ENCODE measurements around the gene UBE2I.

GRCh38 chr16:1283296-1283695 is 26.1 kb upstream of the UBE2I start:
- TF ChIP-seq CTCF (IDR thresholded peaks at IDR 0.05) (no peak), MAX (CRISPR knock-in tag; IDR thresholded peaks at IDR 0.05) (no peak), ZNF396 (CRISPR knock-in tag; IDR thresholded peaks at IDR 0.05; ENCODE audit: borderline replicate concordance) (no peak), NR2C2 (CRISPR knock-in tag; IDR thresholded peaks at IDR 0.05) (no peak), KAT7 (CRISPR knock-in tag; IDR thresholded peaks at IDR 0.05; ENCODE audit: borderline replicate concordance) (no peak)
- TF ChIP-seq, protein P1, sequence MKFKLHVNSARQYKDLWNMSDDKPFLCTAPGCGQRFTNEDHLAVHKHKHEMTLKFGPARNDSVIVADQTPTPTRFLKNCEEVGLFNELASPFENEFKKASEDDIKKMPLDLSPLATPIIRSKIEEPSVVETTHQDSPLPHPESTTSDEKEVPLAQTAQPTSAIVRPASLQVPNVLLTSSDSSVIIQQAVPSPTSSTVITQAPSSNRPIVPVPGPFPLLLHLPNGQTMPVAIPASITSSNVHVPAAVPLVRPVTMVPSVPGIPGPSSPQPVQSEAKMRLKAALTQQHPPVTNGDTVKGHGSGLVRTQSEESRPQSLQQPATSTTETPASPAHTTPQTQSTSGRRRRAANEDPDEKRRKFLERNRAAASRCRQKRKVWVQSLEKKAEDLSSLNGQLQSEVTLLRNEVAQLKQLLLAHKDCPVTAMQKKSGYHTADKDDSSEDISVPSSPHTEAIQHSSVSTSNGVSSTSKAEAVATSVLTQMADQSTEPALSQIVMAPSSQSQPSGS (CRISPR knock-in tag; IDR thresholded peaks at IDR 0.05; ENCODE audit: borderline replicate concordance, low read depth): no peak
- TF ChIP-seq, protein P2, sequence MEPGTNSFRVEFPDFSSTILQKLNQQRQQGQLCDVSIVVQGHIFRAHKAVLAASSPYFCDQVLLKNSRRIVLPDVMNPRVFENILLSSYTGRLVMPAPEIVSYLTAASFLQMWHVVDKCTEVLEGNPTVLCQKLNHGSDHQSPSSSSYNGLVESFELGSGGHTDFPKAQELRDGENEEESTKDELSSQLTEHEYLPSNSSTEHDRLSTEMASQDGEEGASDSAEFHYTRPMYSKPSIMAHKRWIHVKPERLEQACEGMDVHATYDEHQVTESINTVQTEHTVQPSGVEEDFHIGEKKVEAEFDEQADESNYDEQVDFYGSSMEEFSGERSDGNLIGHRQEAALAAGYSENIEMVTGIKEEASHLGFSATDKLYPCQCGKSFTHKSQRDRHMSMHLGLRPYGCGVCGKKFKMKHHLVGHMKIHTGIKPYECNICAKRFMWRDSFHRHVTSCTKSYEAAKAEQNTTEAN (CRISPR knock-in tag; IDR thresholded peaks at IDR 0.05): no peak

Measured in WTC11 (cell line).